ENCODE results near the gene SLC37A2.
"Not testable (repeated sequence)": the region's sequence is repeated elsewhere in the genome, so short reads cannot be mapped to it uniquely, and the experiment has no call there.

The SLC37A2 gene

GRCh38 chr11:125062931-125063428 lies at the start of gene SLC37A2:
Gene SLC37A2 (plus strand): TSS chr11:125063305. CDS start chr11:125063368, 63 bp downstream.
- DNase-seq: no peak

DNA sequence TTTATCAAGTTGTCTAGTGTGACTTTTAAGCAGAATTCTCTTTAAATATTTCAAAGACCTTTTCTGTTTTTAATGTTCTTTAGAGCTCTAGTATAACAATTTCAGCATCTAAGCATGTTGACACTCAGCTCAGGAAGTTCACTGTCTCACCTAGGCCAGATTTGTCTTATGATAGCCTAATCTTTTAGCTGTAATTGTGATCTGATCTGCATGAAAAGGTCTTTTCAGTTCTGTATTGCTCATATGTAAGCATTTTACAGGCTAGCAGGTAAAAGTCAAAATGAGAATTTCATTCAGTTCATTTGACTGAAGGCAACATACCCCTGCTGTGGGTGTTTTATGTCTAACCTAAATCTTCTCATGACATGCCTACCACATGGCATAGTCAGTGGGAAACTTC lies 46.7 kb upstream of the SLC37A2 start:
- no peak for DNase-seq

GRCh38 chr11:125020342-125020741 lies 42.8 kb upstream of the SLC37A2 start:
- DNase-seq: no peak

DNA sequence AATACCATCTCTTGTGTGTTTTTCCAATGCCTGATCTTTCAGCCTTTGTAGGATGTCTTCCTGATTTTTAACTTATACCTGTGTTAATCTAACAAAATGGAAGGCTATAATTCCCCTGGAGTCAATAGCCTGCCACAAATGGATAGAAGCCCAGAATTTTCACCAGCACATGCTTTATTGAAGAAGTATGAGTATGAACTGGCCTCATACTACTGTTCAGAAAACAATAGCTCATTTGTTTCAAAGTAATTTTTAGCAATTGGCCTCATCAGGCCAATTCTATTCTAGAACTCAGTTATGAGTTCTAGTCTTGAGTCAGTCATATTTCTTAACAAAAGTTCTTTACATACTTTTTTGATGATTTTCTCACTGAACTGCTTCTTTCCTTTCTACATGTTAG lies 40.6 kb upstream of the SLC37A2 start:
- DNase-seq: no peak

GRCh38 chr11:125025968-125026367 lies 37.1 kb upstream of the SLC37A2 start:
- DNase-seq: no peak

GRCh38 chr11:125029431-125029830 lies 33.7 kb upstream of the SLC37A2 start:
- not testable (repeated sequence) for DNase-seq

- no peak for DNase-seq
Observed at GRCh38 chr11:125036933-125037332, 26.2 kb upstream of the SLC37A2 start.

DNA sequence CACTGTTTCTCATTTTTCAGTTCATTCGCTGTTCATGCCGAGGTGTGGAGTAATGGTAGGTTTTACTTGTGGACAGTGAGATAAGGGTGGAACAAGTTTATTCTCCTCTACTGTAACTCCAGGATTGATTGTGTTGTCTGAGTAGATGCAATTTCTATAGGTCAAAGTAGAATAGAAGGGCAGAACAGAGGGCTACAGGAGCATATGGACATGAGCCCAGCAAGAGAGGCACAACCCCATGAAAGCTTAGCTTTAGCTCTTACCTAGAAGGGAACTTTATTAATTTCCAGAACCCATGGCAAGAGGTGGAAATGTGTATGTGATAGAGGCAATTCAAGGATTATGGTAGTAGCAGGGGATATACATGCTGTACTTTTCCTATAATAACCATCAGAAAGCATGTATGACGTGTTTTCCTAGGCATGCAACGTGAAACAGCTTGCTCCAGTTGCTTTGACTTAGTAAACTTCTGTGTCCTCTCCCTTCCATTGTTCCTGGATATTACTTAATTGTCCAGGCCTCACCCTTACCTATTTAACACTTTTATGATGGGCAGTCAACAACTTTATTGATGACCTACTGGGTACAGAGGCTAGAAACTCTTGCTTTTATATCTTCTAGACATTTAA lies 13.8 kb upstream of the SLC37A2 start:
- DNase-seq: no peak

DNA sequence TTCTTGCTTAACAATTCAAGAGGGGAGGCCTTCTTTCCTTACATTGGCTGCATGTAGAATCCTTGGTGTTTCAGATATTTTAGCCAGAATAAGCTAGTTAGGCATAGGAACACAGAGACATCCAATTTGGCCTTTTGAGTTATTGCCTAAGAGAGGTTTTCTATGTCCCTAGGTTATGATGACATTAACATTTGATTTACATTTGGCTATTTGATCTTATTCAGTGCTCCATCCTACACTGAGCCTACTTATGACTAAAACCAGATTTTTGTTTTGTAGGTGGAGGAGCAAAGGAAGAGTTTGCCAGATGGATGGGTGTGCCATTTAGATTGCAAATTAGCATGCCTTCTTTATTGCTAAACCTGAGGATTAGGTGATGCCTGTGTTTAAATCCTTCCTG lies 11.1 kb upstream of the SLC37A2 start:
- DNase-seq: no peak

- no peak for DNase-seq
Observed at GRCh38 chr11:125053167-125053566, 9.9 kb upstream of the SLC37A2 start.

GRCh38 chr11:125055107-125055715 lies 7.9 kb upstream of the SLC37A2 start:
- no peak for DNase-seq

GRCh38 chr11:125056111-125056510 lies 7.0 kb upstream of the SLC37A2 start:
- not testable (repeated sequence) for DNase-seq

- no peak for DNase-seq
Observed at GRCh38 chr11:125056931-125057692, 6.0 kb upstream of the SLC37A2 start.

DNA sequence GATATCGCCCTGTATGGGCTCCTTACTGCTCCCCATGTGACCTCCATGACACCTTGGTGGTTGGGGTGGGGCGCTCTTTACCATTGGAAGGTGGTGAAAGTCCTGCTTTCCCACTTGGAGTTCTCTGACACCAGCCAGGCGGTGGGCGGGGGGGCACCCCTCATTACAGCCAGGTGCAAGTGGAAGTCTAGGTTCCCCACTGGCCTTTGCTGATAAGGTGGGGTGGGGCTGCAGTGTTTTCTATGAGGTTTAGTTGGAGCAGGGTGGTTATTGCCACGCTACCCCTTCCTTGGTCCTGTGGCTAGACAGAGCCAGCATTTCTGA lies 5.5 kb upstream of the SLC37A2 start:
- DNase-seq: no peak

- DNase-seq: no peak
Observed at GRCh38 chr11:125061281-125061680, 1.8 kb upstream of the SLC37A2 start.

- no peak for DNase-seq
Observed at GRCh38 chr11:125062218-125062930, 731 bp upstream of the SLC37A2 start.

GRCh38 chr11:125063429-125064043 lies 431 bp downstream of the SLC37A2 start:
- no peak for DNase-seq

DNA sequence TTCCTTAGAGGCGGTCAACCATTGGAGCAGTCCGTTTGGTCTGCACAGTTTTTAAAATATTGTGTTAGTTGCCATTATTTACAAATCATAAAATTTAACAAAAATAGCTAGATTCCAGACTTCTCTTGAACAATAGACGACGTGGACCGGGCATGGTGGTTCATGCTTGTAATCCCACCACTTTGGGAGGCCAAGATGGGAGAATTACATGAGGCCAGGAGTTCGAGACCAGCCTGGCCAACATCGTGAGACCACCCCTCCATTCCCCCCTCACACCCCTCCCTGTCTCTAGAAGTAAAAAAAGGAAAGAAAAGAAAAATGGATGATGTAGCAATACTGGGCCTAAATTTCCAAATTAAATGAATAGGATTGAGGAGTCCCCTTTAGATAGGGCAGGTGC lies 965 bp downstream of the SLC37A2 start:
- DNase-seq: no peak

GRCh38 chr11:125068368-125068767 lies 5.3 kb downstream of the SLC37A2 start:
- DNase-seq: no peak

DNA sequence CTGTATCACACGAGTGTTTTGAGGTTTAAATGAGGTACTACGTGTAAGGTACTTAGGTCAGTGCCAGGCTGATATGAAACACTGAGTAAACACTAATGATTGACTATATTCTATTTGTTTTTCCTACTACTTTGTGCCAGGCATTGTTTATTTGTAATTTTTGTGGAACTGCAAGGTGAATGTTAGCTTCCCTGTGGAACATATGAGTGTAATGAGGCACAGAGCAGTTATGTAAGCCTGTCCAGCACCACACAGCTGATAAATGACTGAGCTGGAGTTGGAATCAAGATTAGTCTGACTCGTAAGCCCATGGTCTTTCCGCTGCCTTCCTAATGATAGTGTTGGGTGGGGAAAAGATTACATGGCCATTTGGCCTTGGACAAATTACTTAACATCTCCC lies 5.9 kb downstream of the SLC37A2 start:
- no peak for DNase-seq

GRCh38 chr11:125069796-125070195 lies 6.7 kb downstream of the SLC37A2 start:
- no peak for DNase-seq

DNA sequence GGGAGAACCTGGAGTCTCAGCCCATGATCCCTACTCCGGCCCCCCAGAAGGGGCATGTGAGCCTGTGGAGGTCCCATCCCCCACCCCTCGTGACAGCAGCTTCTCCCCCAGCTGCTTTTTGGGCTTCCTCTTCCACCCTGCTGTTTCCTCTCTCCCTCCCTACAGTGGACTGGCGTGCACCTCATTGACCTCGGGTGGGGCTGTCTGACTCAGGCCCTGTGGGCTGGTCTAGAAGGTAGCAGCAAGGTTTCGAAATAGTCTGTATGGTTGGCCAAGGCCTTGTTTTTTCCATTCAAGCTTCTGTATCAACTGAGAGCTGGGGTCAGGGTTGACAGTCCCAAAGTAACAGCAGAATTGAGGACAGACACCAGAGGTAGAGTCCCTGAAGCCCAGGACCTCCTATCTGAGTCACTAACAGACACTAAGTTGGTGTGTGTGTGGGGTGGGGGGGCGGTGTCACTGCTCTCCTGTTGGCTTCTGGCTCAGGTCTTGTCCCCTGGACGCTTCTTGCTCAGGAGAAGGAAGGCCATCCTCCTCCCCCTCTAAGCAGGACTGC lies 7.7 kb downstream of the SLC37A2 start:
- DNase-seq: no peak

DNA sequence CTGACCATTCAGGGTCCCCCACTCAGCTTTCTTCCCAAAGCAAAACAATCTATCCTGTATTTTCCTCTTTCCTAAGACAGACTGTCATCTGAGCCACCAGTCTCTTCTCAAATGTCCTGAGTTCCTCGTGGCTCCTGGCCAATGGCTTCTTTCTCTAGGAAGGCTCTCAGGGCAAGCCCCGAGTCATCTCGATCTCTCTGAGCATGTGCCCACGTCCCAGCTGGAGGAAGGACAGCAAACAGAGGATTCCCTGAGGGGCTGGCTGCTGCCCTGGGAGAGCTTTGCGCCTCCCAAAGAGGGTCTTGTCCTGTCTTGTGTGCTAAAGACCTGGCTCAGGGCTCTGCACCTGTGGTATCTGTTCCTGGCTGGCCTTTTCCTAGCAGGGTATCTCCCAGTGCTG lies 8.3 kb downstream of the SLC37A2 start:
- DNase-seq: no peak
